ENCODE measurements around the gene KIF2A. TPM values are rescaled to one million over a fixed set of nuclear protein-coding genes. Genes with fewer than 3 reads are reported as not detected.
A peak's percentile ranks its signal among the peaks of the same experiment; 100 is the strongest.

The KIF2A gene
- total and polyA plus RNA-seq, 10 donors = 4.3 to 66.7 (median 44.3) TPM

DNA sequence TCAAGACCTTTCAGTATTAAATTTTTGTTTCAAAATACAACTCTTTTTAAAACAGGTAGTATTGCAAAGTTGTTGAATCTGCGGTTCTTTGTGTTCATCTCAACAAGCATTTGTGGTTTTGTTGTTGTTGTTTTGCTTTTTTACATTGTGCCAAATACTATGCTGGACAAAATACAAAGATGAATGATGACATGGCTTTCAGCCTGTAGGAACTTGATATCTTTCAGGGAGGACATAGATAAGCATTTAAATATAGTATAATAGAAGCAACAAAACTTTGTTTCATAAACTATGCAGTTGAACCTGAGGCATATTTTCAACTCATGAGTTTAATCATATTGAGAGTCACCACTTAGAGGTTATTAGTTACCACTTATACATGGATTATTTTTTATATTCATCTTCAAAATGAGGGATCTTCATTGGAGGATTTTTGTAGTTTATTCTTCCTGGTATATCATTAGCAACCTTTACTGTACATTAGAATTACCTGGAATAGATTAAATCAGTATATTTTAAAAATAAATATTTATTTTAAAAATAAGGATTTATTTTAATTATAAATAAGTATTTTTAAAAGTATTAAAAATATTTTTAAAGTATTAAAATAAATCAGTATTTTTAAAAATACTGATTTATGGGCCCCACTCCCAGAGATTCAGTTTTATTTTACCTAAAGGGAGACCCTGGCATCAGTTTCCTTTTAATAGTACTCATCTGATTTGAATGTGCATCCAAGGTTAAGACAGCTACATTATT lies 42.9 kb downstream of the KIF2A start:
- 87 to 100% (median 94%) methylated on average over 1 of the region's 1 CpG for WGBS, 5 donors
- peaks cover 0 to 6% (median 0%) of the 10 kb centered on the region in 6 donors for H3K4me1 ChIP-seq
- H3K36me3 ChIP-seq = peaks cover 0 to 68% (median 41%) of the 10 kb centered on the region in 6 donors
- H3K4me3 ChIP-seq = no peak overlapping the region
- DNase-seq = no peak
- intact Hi-C loops (cut with DNase I; ENCODE audit: low total_unique reads) = no loop called here
- H3K27ac ChIP-seq = no peak overlapping the region
- TF ChIP-seq, protein P1, sequence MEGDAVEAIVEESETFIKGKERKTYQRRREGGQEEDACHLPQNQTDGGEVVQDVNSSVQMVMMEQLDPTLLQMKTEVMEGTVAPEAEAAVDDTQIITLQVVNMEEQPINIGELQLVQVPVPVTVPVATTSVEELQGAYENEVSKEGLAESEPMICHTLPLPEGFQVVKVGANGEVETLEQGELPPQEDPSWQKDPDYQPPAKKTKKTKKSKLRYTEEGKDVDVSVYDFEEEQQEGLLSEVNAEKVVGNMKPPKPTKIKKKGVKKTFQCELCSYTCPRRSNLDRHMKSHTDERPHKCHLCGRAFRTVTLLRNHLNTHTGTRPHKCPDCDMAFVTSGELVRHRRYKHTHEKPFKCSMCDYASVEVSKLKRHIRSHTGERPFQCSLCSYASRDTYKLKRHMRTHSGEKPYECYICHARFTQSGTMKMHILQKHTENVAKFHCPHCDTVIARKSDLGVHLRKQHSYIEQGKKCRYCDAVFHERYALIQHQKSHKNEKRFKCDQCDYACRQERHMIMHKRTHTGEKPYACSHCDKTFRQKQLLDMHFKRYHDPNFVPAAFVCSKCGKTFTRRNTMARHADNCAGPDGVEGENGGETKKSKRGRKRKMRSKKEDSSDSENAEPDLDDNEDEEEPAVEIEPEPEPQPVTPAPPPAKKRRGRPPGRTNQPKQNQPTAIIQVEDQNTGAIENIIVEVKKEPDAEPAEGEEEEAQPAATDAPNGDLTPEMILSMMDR (IDR thresholded peaks at IDR 0.05 in 8 of 11, conservative IDR thresholded peaks at IDR 0.05 in 3 of 11) = no peak
- TF ChIP-seq POLR2A (IDR thresholded peaks at IDR 0.05) (no peak), POLR2AphosphoS5 (IDR thresholded peaks at IDR 0.05) (no peak)
- H3K9me3 ChIP-seq = no peaks in the 10 kb centered on the region
- no peaks in the 10 kb centered on the region for H3K27me3 ChIP-seq (replicated peaks in 1 of 7)

DNA sequence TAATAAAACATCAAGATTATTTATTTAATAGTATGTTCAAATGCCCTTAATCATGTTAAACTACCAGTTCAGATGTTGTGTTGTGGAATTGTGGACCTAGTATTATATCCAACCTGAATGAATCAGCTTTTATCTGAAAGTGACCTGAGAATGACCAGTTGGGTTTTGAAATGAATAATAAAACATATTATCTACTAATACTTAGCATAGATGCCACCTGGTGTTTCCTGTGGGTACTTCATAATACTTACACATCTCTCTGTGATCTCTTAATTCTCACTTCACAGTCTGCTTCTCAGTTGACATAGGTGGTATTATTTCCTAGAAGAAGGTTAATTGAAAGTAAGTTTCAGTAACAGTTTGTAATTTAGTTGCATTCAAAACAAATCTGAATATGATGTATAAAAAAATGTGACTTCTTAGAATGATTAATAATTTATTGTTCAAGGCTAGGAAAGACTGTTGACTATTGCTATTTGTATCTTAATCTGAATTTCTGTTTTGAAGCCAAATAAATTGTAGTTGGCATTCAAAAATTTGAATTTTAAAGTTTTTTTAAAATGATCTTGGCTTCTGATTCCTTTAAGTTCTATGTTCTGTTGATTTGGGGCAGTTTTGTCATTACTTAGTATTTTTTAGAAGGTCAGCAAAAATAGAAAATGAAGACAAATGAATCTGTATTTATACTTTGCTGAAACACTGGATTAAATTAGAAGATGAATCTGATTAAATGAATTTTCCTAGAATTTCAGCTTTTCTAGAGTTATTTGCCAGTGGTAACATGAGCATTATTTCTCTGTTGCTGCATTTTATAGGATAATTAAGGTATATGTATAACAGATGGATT lies 48.2 kb downstream of the KIF2A start:
- TF ChIP-seq POLR2AphosphoS5 (IDR thresholded peaks at IDR 0.05) = no peak
- no peak for TF ChIP-seq POLR2A (IDR thresholded peaks at IDR 0.05)
- TF ChIP-seq, protein P1 (IDR thresholded peaks at IDR 0.05 in 8 of 11, conservative IDR thresholded peaks at IDR 0.05 in 3 of 11) = peak; percentile 34 to 73 (median 66)
- DNase-seq = no peak
- intact Hi-C loops (cut with DNase I; ENCODE audit: low total_unique reads) = loop anchor here (5.0 kb wide), 1 partner anchor 132 kb away; no protein-coding TSS in a partner anchor
- Histone ChIP-seq H3K9me3 (no peaks in the 10 kb centered on the region), H3K36me3 (peaks cover 0 to 97% (median 51%) of the 10 kb centered on the region in 6 donors), H3K27ac (no peak overlapping the region), H3K27me3 (replicated peaks in 1 of 7) (no peaks in the 10 kb centered on the region), H3K4me1 (no peaks in the 10 kb centered on the region), H3K4me3 (no peak overlapping the region)

DNA sequence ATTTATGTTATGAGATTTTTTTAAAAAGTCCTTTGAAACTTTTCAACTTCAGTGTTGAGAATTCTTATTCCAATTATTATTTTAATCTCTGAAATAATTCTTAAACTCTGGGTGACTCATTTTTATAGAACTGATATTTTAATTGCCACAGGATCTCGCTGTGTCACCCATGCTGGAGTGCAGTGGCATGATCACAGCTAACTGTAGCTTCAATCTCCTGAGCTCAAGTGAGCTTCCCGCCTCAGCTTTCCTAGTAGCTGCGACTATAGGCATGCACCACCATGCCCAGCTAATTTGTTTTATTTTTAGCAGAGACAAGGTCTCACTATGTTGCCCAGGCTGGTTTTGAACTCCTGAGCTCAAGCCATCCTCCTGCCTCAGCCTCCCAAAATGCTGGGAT lies 56.7 kb downstream of the KIF2A start:
- H3K27me3 ChIP-seq (replicated peaks in 1 of 7) = no peaks in the 10 kb centered on the region
- TF ChIP-seq POLR2A (IDR thresholded peaks at IDR 0.05) = no peak
- TF ChIP-seq POLR2AphosphoS5 (IDR thresholded peaks at IDR 0.05) = no peak
- TF ChIP-seq, protein P1 (IDR thresholded peaks at IDR 0.05 in 8 of 11, conservative IDR thresholded peaks at IDR 0.05 in 3 of 11) = no peak
- peaks cover 3 to 99% (median 59%) of the 10 kb centered on the region in 6 donors for H3K36me3 ChIP-seq
- DNase-seq = no peak
- H3K4me3 ChIP-seq = no peak overlapping the region
- no peak overlapping the region for H3K27ac ChIP-seq
- intact Hi-C loops (cut with DNase I; ENCODE audit: low total_unique reads) = no loop called here
- no peaks in the 10 kb centered on the region for H3K9me3 ChIP-seq
- no peaks in the 10 kb centered on the region for H3K4me1 ChIP-seq
- WGBS, 5 donors = 95 to 99% (median 97%) methylated on average over 3 of the region's 3 CpGs

DNA sequence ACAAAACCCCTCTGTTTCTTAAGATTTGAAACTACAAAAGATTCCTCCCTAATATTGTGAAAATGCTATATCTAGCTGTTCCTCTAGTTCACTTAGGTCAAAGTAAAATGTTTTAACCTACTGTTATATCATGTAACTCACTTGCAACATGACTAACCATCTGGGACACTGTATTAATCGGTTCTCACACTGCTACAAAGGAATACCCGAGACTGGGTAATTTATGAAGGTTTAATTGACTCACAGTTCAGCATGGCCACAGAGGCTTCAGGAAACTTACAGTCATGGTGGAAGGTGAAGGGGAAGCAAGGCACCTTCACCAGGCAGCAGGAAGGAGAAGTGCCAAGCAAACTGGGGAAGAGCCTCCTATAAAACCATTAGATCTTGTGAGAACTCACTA lies 63.0 kb downstream of the KIF2A start:
- WGBS, 5 donors = 85 to 92% (median 89%) methylated on average over 2 of the region's 2 CpGs
- intact Hi-C loops (cut with DNase I; ENCODE audit: low total_unique reads) = no loop called here
- Histone ChIP-seq H3K4me1 (no peaks in the 10 kb centered on the region), H3K9me3 (no peaks in the 10 kb centered on the region), H3K36me3 (peaks cover 3 to 95% (median 38%) of the 10 kb centered on the region in 6 donors), H3K4me3 (no peak overlapping the region), H3K27me3 (replicated peaks in 1 of 7) (no peaks in the 10 kb centered on the region), H3K27ac (no peak overlapping the region)
- TF ChIP-seq, protein P1 (IDR thresholded peaks at IDR 0.05 in 8 of 11, conservative IDR thresholded peaks at IDR 0.05 in 3 of 11) = no peak
- DNase-seq = no peak
